PC-9 (cell line): ENCODE results near the gene MST1.

Source experiments
- CTCF ChIP-seq: fragments of 200-600 bp; sonication (generic); conservative IDR thresholded peaks from 2 replicates; pipeline ENCODE4 v1.6.1; 2017; ENCODE audit warnings: mixed run types, antibody characterized with exemption, mild to moderate bottlenecking, moderate library complexity
- EZH2 ChIP-seq: fragments of 200-600 bp; sonication (generic); IDR thresholded peaks from 2 replicates; pipeline ENCODE4 v1.8.0; 2017; ENCODE audit warnings: antibody characterized with exemption, low read depth

- TF ChIP-seq CTCF (no peak), EZH2 (no peak)
Observed at GRCh38 chr3:49634736-49635135, 54.5 kb downstream of the MST1 start.
